Left ventricle myocardium inferior (tissue), 1 donor: ENCODE results near the gene LRRC56. TPM values are rescaled to one million over a fixed set of nuclear protein-coding genes. Genes with fewer than 3 reads are reported as not detected.

Source experiments
- DNase-seq: peaks from one replicate; pipeline ENCODE4 v3.0.0-alpha.2; 2020
- H3K27ac ChIP-seq: fragments of 200-600 bp; replicated peaks from 2 replicates; pipeline ENCODE4 v1.8.0; 2021
- H3K27me3 ChIP-seq: fragments of 200-600 bp; 2 replicates; pipeline ENCODE4 v1.8.0; 2021; ENCODE audit warnings: low read depth
- H3K36me3 ChIP-seq: fragments of 200-600 bp; 2 replicates; pipeline ENCODE4 v1.8.0; 2021
- H3K4me1 ChIP-seq: fragments of 200-600 bp; 2 replicates; pipeline ENCODE4 v1.8.0; 2021
- H3K4me3 ChIP-seq: fragments of 200-600 bp; 2 replicates; pipeline ENCODE4 v1.8.0; 2021; ENCODE audit warnings: mild to moderate bottlenecking, moderate library complexity
- H3K9me3 ChIP-seq: fragments of 200-600 bp; replicated peaks from 2 replicates; pipeline ENCODE4 v1.8.0; 2021
- intact Hi-C: fragments of 100-400 bp; cut with micrococcal nuclease; formaldehyde crosslinking; loops from one replicate; pipeline ENCODE4 v1.11.0; 2022
- total RNA-seq: library from RNA; stranded (reverse); fragmentation: NEBNext Ultra II Directional; extraction: Animal tissue kit (Norgen Biotek cat#: 25700); gene quantifications from one replicate; pipeline ENCODE4 v1.2.1, GENCODE V29; 2021
- TF ChIP-seq, protein P1 (sequence below): fragments of 200-600 bp; IDR thresholded peaks from 2 replicates; pipeline ENCODE4 v1.8.0; 2021; ENCODE audit warnings: antibody characterized with exemption, mild to moderate bottlenecking, borderline replicate concordance
- donor health status: DM: no; HTN: yes; CAD: no; lungs with severe emphysema.

Gene LRRC56
- total RNA-seq, 1 donor from 2014 or later, result 0.25 TPM

DNA sequence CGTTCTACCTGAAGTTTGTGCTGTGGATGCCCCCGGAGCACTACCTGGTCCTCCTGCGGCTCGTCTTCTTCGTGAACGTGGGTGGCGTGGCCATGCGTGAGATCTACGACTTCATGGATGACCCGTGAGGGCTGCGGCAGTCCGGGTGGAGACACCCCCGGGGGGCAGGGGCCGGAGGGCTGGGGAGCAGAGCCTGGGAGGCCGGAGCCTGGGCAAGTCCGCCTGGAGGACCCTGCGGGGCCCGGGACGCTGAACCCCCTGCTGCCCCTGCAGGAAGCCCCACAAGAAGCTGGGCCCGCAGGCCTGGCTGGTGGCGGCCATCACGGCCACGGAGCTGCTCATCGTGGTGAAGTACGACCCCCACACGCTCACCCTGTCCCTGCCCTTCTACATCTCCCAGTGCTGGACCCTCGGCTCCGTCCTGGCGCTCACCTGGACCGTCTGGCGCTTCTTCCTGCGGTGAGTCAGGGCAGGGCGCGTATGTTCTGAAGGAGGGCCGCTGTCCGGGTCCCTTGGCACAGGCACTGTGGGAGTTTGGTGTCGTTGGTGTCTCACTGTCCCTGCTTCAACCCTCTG, 47.6 kb upstream of the LRRC56 start:
- no peak overlapping the region for H3K4me3 ChIP-seq
- TF ChIP-seq, protein P1, sequence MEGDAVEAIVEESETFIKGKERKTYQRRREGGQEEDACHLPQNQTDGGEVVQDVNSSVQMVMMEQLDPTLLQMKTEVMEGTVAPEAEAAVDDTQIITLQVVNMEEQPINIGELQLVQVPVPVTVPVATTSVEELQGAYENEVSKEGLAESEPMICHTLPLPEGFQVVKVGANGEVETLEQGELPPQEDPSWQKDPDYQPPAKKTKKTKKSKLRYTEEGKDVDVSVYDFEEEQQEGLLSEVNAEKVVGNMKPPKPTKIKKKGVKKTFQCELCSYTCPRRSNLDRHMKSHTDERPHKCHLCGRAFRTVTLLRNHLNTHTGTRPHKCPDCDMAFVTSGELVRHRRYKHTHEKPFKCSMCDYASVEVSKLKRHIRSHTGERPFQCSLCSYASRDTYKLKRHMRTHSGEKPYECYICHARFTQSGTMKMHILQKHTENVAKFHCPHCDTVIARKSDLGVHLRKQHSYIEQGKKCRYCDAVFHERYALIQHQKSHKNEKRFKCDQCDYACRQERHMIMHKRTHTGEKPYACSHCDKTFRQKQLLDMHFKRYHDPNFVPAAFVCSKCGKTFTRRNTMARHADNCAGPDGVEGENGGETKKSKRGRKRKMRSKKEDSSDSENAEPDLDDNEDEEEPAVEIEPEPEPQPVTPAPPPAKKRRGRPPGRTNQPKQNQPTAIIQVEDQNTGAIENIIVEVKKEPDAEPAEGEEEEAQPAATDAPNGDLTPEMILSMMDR, result no peak
- DNase-seq, result no peak
- intact Hi-C loops, result no loop called here
- no peak overlapping the region for H3K27ac ChIP-seq
- no peaks in the 10 kb centered on the region for H3K27me3 ChIP-seq
- H3K36me3 ChIP-seq, result peaks cover 54% of the 10 kb centered on the region
- no peaks in the 10 kb centered on the region for H3K9me3 ChIP-seq
- H3K4me1 ChIP-seq, result no peaks in the 10 kb centered on the region

DNA sequence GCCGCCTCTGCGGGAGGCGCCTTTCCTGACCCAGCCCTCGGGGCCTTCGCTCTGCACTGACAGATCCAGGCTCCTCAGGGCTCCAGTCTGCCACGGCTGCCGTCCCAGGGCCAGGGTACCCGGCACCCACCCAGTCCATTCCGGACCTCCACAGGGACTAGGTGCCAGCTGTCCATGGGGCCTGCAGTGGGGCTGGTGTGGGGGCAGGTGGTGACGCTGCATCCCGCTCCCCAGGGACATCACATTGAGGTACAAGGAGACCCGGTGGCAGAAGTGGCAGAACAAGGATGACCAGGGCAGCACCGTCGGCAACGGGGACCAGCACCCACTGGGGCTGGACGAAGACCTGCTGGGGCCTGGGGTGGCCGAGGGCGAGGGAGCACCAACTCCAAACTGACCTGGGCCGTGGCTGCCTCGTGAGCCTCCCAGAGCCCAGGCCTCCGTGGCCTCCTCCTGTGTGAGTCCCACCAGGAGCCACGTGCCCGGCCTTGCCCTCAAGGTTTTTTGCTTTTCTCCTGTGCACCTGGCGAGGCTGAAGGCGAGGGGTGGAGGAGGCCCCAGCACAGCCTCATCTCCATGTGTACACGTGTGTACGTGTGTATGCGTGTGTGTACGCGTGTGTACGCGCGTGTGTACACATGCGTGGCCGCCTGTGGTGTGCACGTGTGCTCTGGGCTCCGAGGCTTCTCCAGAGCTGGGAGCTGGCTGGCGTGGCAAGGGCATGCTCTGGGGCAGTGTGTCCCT, 47.0 kb upstream of the LRRC56 start:
- H3K27me3 ChIP-seq, result no peaks in the 10 kb centered on the region
- no peak overlapping the region for H3K4me3 ChIP-seq
- peaks cover 61% of the 10 kb centered on the region for H3K36me3 ChIP-seq
- no peak overlapping the region for H3K27ac ChIP-seq
- no peak for DNase-seq
- no peaks in the 10 kb centered on the region for H3K9me3 ChIP-seq
- TF ChIP-seq, protein P1, result no peak
- intact Hi-C loops, result no loop called here
- H3K4me1 ChIP-seq, result peaks cover 3% of the 10 kb centered on the region

DNA sequence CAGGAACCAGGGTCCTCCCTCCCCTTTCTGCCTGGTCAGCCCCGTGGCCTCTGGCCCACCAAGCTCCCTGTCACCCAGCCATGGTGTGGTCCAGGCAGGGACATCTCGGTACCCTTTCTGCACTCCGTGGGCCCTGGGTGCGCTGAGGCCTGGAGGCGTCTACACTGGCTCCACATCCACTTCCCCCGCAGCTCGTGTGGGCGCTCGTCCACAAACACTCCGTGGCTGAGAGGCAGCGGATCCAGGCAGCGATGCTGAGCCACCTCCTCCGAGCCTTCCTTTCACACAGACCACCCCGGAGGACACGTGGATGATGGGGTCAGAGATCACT, 46.4 kb upstream of the LRRC56 start:
- peaks cover 8% of the 10 kb centered on the region for H3K4me1 ChIP-seq
- no peak overlapping the region for H3K27ac ChIP-seq
- TF ChIP-seq, protein P1, result no peak
- no peak for DNase-seq
- intact Hi-C loops, result no loop called here
- H3K9me3 ChIP-seq, result no peaks in the 10 kb centered on the region
- H3K4me3 ChIP-seq, result no peak overlapping the region
- no peaks in the 10 kb centered on the region for H3K27me3 ChIP-seq
- H3K36me3 ChIP-seq, result peaks cover 64% of the 10 kb centered on the region

DNA sequence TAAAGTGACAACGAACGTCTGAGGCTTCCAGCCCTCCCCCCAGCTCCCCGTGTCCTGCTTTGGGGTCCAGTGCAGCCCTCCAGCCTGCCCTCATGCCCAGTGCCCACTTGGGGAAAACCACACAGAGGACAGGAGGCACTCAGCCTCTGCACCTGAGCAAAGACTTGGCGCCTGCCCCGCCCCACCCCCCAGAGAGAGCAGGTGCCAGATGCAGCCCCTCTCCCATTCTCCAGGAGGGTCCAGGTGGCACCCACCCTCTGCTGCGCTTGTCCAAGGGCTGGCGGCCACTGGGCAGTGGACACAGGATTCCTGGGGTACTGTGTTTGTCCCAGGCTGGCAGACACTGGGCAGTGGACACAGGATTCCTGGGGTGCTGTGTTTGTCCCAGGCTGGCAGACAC, 46.0 kb upstream of the LRRC56 start:
- Histone ChIP-seq H3K4me1 (peaks cover 12% of the 10 kb centered on the region), H3K27me3 (no peaks in the 10 kb centered on the region), H3K4me3 (no peak overlapping the region), H3K27ac (no peak overlapping the region), H3K36me3 (peaks cover 67% of the 10 kb centered on the region), H3K9me3 (no peaks in the 10 kb centered on the region)
- no peak for DNase-seq
- intact Hi-C loops, result no loop called here
- TF ChIP-seq, protein P1, result no peak

DNA sequence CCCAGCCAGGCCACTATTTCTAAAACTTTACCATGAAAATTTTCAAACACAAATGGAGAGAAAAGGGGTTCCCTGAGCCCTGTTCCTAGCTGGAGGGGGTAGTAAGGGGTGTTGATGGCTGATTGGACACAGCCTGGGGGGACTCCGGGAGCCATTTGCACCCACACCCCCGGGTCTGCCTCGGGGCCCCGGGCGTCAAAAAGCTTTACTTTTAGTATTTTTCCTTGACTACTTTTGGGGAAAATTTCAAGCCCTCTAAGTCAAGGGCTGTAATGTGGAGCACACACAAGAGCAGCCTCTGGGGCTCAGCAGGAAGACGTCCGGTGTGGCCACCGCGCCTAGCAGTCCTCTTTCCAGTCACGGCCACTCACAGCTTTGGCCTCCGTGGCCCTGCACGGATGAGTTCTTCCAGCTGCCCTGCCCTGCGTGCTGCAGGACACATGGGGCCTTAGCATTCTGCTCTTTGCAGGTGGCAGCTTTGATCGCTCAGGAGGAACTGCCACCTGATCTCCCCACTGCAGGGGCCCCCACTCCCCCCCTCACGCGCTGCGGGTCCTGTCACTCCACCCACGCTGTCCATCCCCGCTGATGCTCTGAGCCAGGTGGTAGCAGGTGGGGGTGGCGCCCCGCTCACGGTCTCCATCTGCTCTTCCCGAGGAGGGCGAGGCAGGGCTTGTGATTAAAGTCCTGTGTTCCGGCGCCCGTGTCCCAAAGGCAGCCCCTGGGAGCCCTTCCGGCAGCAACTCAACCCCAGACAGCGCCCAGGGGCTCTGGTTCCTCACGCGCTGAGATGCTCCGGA, 44.7 kb upstream of the LRRC56 start:
- H3K27ac ChIP-seq, result no peak overlapping the region
- no peaks in the 10 kb centered on the region for H3K27me3 ChIP-seq
- peaks cover 21% of the 10 kb centered on the region for H3K4me1 ChIP-seq
- no peak overlapping the region for H3K4me3 ChIP-seq
- DNase-seq, result no peak
- no peaks in the 10 kb centered on the region for H3K9me3 ChIP-seq
- peaks cover 80% of the 10 kb centered on the region for H3K36me3 ChIP-seq
- intact Hi-C loops, result no loop called here
- TF ChIP-seq, protein P1, result no peak
